ENCODE results near the gene C2orf92.

GRCh38 chr2:97653874-97654273, 15.6 kb upstream of the C2orf92 start:
- TF ChIP-seq ZNF692 (tag by site-specific recombination; IDR thresholded peaks at IDR 0.05) = no peak
- TF ChIP-seq CTCF (tag by site-specific recombination; IDR thresholded peaks at IDR 0.05) = no peak
- TF ChIP-seq ATF2 (tag by site-specific recombination; IDR thresholded peaks at IDR 0.05; ENCODE audit: low read depth) = no peak
- no peak for TF ChIP-seq ZNF76 (tag by site-specific recombination; IDR thresholded peaks at IDR 0.05; ENCODE audit: borderline replicate concordance, low read depth)
